GM12873 (cell line): Measurements from ENCODE around the gene EPHA6.

Source experiments
- CTCF ChIP-seq: IDR thresholded peaks from 2 replicates; pipeline ENCODE4 v1.5.1; 2012; ENCODE audit warnings: low read depth, mild to moderate bottlenecking, moderate library complexity, low read length, control low read depth; ENCODE audit not compliant: insufficient read depth; ENCODE audit errors: missing control alignments

The EPHA6 gene

GRCh38 chr3:97692831-97693230, 878.4 kb downstream of the EPHA6 start:
- no peak for TF ChIP-seq CTCF

GRCh38 chr3:97694876-97695275, 880.5 kb downstream of the EPHA6 start:
- TF ChIP-seq CTCF: no peak

- no peak for TF ChIP-seq CTCF
Measured at GRCh38 chr3:97698691-97699090, 884.3 kb downstream of the EPHA6 start.

- TF ChIP-seq CTCF: no peak
Measured at GRCh38 chr3:97699889-97700288, 885.5 kb downstream of the EPHA6 start.

- no peak for TF ChIP-seq CTCF
Measured at GRCh38 chr3:97705764-97706163, 891.4 kb downstream of the EPHA6 start.

GRCh38 chr3:97706226-97706625, 891.8 kb downstream of the EPHA6 start:
- no peak for TF ChIP-seq CTCF

GRCh38 chr3:97711654-97712053, 897.3 kb downstream of the EPHA6 start:
- TF ChIP-seq CTCF: no peak
